ENCODE results near the gene DCDC2B. TPM values are rescaled to one million over a fixed set of nuclear protein-coding genes. Genes with fewer than 3 reads are reported as not detected.

Gene DCDC2B
- total and polyA plus RNA-seq, 10 of the 15 experiments (the other 5 are each of a cell fraction or from before 2014, with no cell fraction given): 0.12 to 0.21 (median 0.15) TPM; not detected in 7

DNA sequence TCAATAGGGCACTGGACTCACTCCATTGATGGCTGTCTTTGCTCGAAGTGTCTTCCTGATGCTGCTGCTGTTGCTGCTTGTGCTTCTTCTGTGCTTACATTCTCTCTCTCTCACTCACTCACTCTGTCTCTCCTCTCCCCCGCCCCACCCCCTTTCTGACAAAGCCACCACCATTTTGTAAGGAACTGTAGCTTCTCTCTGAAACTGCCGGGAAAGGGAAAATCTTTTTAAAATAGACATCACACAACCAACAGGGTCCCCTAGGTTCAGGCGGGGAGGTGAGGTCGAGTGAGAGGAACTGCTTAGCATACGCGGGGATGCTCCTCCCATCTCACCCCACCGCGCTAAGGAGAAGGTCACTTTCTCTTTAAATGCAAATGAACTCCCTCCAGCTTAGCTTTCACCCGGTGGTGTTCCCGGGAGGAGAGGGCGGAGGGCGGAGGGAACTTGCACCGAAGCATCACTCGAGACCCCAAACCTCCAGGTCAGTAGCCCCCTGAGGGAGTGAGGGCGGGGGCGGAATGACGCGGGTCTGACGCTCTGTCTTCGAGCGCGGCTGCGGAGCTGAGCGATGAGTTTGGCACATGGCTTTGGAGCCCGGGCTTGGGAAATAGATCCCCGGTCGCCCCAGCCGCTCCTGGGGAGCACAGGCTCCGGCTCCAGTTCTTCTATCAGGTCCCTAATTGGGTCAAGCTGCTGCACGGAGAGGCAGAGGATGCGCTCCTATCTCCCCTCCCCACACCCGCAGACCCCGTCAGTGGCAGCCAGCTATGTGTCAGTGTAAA is 8.5 kb upstream of the DCDC2B start, which contains the start of gene CCDC28B (continued):
- no peak for TF ChIP-seq TARDBP (IDR thresholded peaks at IDR 0.05; ENCODE audit: borderline replicate concordance)
- peak in 1 of 2 experiments; percentile 20; a peak in 1 of 4 replicates for TF ChIP-seq EP300 (IDR thresholded peaks at IDR 0.05; ENCODE audit: borderline replicate concordance in 1 of 2, control insufficient read depth in 1 of 2, low read depth in 2 of 2, low read length in 2 of 2)
- TF ChIP-seq EGR1 (IDR thresholded peaks at IDR 0.05; ENCODE audit: borderline replicate concordance in 1 of 2, low read depth in 2 of 2, low read length in 2 of 2): peak; percentile 31 to 88
- 0 out of 2 replicates have a peak, but pooled peaks have one; percentile 30 for TF ChIP-seq NBN (IDR thresholded peaks at IDR 0.05)
- TF ChIP-seq SMAD5 (IDR thresholded peaks at IDR 0.05; ENCODE audit: low read depth): no peak
- no peak for TF ChIP-seq NFYB (IDR thresholded peaks at IDR 0.05; ENCODE audit: insufficient read depth, low read depth, low read length)
- TF ChIP-seq, protein P1, sequence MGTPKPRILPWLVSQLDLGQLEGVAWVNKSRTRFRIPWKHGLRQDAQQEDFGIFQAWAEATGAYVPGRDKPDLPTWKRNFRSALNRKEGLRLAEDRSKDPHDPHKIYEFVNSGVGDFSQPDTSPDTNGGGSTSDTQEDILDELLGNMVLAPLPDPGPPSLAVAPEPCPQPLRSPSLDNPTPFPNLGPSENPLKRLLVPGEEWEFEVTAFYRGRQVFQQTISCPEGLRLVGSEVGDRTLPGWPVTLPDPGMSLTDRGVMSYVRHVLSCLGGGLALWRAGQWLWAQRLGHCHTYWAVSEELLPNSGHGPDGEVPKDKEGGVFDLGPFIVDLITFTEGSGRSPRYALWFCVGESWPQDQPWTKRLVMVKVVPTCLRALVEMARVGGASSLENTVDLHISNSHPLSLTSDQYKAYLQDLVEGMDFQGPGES (IDR thresholded peaks at IDR 0.05): no peak
- TF ChIP-seq SREBF1 (IDR thresholded peaks at IDR 0.05; ENCODE audit: low read length): no peak
- TF ChIP-seq, protein P2, sequence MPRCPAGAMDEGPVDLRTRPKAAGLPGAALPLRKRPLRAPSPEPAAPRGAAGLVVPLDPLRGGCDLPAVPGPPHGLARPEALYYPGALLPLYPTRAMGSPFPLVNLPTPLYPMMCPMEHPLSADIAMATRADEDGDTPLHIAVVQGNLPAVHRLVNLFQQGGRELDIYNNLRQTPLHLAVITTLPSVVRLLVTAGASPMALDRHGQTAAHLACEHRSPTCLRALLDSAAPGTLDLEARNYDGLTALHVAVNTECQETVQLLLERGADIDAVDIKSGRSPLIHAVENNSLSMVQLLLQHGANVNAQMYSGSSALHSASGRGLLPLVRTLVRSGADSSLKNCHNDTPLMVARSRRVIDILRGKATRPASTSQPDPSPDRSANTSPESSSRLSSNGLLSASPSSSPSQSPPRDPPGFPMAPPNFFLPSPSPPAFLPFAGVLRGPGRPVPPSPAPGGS (IDR thresholded peaks at IDR 0.05; ENCODE audit: borderline replicate concordance, insufficient read depth, low read depth, low read length, poor library complexity, severe bottlenecking): no peak
- TF ChIP-seq NR2F1 (conservative IDR thresholded peaks at IDR 0.05): no peak
- no peak for TF ChIP-seq ATF7 (IDR thresholded peaks at IDR 0.05; ENCODE audit: low read depth)
- no peak for TF ChIP-seq IKZF2 (IDR thresholded peaks at IDR 0.05)
- TF ChIP-seq, protein P3, sequence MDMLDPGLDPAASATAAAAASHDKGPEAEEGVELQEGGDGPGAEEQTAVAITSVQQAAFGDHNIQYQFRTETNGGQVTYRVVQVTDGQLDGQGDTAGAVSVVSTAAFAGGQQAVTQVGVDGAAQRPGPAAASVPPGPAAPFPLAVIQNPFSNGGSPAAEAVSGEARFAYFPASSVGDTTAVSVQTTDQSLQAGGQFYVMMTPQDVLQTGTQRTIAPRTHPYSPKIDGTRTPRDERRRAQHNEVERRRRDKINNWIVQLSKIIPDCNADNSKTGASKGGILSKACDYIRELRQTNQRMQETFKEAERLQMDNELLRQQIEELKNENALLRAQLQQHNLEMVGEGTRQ (IDR thresholded peaks at IDR 0.05; ENCODE audit: borderline replicate concordance, low read depth, low read length): no peak
- TF ChIP-seq, protein P4, sequence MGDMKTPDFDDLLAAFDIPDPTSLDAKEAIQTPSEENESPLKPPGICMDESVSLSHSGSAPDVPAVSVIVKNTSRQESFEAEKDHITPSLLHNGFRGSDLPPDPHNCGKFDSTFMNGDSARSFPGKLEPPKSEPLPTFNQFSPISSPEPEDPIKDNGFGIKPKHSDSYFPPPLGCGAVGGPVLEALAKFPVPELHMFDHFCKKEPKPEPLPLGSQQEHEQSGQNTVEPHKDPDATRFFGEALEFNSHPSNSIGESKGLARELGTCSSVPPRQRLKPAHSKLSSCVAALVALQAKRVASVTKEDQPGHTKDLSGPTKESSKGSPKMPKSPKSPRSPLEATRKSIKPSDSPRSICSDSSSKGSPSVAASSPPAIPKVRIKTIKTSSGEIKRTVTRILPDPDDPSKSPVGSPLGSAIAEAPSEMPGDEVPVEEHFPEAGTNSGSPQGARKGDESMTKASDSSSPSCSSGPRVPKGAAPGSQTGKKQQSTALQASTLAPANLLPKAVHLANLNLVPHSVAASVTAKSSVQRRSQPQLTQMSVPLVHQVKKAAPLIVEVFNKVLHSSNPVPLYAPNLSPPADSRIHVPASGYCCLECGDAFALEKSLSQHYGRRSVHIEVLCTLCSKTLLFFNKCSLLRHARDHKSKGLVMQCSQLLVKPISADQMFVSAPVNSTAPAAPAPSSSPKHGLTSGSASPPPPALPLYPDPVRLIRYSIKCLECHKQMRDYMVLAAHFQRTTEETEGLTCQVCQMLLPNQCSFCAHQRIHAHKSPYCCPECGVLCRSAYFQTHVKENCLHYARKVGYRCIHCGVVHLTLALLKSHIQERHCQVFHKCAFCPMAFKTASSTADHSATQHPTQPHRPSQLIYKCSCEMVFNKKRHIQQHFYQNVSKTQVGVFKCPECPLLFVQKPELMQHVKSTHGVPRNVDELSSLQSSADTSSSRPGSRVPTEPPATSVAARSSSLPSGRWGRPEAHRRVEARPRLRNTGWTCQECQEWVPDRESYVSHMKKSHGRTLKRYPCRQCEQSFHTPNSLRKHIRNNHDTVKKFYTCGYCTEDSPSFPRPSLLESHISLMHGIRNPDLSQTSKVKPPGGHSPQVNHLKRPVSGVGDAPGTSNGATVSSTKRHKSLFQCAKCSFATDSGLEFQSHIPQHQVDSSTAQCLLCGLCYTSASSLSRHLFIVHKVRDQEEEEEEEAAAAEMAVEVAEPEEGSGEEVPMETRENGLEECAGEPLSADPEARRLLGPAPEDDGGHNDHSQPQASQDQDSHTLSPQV (IDR thresholded peaks at IDR 0.05): no peak; the same call in 1 of the 2 replicates
- no peak for TF ChIP-seq ZNF622 (IDR thresholded peaks at IDR 0.05)
- TF ChIP-seq FOXK2 (IDR thresholded peaks at IDR 0.05): no peak
- TF ChIP-seq YY1 (IDR thresholded peaks at IDR 0.05; ENCODE audit: low read depth, low read length): peak; percentile 70
- peak; percentile 19; the same call in 1 of the 2 replicates for TF ChIP-seq SMC3 (IDR thresholded peaks at IDR 0.05; ENCODE audit: borderline replicate concordance, low read length)
- TF ChIP-seq MEF2A (IDR thresholded peaks at IDR 0.05; ENCODE audit: insufficient read depth, low read depth, low read length): no peak
- TF ChIP-seq POLR2AphosphoS2 (IDR thresholded peaks at IDR 0.05; ENCODE audit: low read depth, low read length): no peak
- TF ChIP-seq CREM (IDR thresholded peaks at IDR 0.05; ENCODE audit: low read depth): peak; percentile 33; the same call in 1 of the 2 replicates
- TF ChIP-seq, protein P5, sequence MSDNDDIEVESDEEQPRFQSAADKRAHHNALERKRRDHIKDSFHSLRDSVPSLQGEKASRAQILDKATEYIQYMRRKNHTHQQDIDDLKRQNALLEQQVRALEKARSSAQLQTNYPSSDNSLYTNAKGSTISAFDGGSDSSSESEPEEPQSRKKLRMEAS (IDR thresholded peaks at IDR 0.05; ENCODE audit: low read depth, low read length): peak; percentile 70; the same call in 1 of the 2 replicates
- TF ChIP-seq POLR2A (IDR thresholded peaks at IDR 0.05; ENCODE audit: low read depth, low read length): peak; percentile 63; the same call in 1 of the 2 replicates

Data from GM12878 (cell line).